GM03348 (cell line): ENCODE measurements around the gene MR1.

Experiments used
- DNase-seq: peaks from one replicate; pipeline ENCODE4 v3.0.0; 2012; ENCODE audit warnings: low spot score

The MR1 gene

GRCh38 chr1:181091309-181092040, 57.7 kb downstream of the MR1 start:
- DNase-seq = no peak

GRCh38 chr1:181092056-181092455, 58.3 kb downstream of the MR1 start:
- no peak for DNase-seq

GRCh38 chr1:181092883-181093458, 59.2 kb downstream of the MR1 start:
- no peak for DNase-seq

DNA sequence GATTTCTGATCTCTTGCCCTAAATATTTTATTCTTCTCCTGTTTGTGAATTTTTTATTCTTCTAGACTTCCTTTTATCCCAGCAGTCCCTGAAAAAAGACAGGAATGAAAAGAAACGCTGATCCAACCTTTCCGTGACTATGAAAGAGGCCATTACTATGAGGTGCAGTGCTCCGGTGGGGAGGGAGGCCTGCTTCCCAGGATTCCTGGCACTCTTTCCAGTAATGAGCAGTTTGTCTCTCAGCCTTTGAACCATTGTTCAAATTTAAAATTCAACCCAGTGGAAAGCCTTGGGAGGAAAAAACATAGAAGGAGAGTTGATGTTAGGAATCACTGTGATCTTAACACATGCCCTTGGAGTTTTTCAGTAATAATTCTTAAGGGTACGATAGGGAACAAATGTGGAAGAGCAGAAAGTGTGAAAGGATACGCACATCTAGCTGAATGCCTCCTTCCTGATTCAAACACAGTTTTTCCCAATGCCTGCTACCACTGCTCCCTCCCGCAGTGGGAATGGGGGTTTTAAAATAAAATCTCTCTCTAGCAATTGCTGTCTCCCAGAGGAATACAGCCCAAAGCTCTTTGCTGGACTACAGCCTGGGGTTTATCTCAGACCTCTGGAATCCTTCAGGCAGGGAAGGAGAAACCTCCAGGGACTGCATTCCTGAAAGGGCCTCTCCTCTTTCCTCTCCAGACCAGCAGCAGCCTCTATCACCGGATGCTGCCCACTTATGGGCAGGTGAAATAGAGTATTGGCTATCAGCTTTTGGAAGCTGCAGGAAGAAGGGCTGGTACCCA, 60.8 kb downstream of the MR1 start:
- DNase-seq = peak; percentile 87

DNA sequence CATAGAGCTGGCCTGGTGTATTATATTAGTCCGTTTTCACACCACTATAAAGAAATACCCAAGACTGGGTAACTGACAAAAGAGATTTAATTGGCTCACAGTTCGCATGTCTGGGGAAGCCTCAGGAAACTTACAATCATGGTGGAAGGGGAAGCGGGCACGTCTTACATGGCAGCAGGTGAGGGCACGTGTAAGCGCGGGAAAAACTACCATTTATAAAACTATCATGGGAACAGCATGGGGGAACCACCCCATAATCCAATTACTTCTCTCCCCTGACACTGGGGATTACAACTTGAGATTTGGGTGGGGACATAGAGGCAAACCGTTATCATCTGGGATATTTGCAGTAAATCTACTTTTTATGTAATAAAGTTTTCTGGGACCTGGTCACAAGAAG, 61.5 kb downstream of the MR1 start:
- no peak for DNase-seq

- DNase-seq = no peak
Measured at GRCh38 chr1:181095763-181096184, 62.0 kb downstream of the MR1 start.

GRCh38 chr1:181097242-181097641, 63.5 kb downstream of the MR1 start:
- DNase-seq = no peak

DNA sequence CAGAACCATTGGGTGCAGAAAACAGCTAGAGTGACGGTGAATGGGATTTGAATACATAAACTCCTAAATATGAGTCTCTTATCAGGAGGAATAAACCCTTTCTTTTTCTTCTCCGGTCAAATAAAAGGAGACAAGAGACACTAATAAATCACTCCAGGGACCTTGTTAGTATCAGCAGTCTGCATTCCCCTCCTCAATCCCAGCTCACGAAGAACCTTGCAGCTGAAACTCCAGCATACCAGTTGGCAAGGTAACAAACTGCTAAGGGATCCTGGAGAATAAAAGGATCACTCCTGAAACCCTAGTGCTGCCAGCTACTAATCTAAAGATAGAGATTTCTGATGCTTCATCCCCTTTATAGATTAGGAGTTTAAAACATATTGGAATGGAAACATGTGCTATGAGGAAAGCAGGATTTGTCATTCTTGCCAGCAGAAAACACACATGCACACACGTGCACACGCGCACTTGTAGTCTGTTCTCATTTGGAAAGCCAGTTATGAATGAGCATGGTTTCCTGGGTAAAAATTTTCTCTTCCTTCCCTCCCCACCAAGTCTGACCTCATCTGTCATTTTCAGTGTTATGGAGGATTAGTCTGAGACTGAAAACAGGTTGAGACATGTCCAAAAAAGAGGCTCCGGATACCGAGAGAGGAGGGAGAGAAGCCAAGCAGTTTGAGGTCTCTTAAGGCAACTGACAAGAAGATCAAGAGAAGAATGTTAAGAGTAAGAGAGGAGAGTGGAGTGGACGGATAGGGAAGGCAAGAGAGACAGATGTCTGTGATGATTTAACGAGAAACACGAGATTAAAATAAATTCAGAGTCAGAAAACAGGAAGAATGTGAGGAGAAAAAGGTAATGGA, 65.6 kb downstream of the MR1 start:
- no peak for DNase-seq

DNA sequence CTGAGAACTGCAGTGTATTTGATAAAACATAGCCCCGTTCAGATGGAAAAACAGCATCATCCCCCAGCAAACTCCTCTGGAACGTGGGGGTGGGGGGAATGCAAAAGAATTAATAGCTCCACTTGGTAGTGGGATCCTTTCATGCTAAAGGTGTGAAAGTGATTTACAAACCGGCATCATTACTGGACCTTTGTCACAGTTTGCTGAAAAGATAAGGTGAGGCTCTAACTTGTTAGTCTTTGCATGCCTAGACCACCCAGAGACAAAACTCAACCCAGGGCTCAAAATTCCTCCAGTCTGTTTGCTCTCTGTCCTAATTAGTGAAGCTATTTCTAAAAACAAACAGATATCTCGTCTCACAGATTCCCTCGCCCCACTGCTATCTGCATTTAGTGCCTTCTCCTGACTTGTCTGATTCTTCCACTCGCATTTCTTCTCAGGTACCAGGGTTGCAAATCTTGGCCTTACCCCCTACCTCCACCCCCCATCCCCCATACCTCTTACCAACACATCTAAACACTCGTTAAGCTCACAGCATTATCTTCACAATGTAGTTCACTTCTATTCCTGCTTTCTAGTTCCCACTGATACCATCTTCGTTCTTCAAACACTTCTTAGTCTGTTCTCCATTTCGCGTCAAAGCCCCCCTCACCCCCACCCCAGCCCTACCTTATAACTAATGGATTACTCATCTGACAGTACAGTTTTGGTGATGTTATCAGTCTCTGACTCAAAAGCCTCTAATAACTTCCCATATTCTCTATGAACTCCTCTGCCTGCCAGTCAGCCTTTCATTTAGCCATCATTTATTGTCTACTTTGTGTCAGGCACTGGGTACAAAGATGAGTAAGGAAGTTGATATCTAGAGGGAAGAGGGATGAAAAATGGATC, 66.5 kb downstream of the MR1 start:
- DNase-seq = no peak

GRCh38 chr1:181100934-181101333, 67.2 kb downstream of the MR1 start:
- no peak for DNase-seq

GRCh38 chr1:181101581-181102226, 67.9 kb downstream of the MR1 start:
- DNase-seq = peak; percentile 44

DNA sequence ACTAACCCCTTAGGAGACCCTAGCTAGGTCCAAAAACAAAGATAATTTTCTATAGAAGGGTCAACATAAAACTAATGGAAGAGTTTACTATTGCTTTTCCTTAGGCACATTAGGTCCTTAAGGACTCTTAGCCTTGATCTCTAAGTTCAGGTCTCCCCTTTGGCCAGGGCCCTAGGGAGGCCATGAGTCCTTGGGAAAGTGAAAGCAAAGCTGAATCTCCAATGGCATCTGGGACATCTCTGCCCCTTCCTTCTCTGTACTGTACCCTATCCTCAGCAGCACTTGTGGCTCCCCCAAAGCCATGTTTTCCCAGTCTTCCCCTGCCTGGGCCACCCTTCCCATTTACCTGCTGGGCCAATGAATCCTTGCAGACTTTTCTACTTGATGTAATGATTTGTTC, 69.1 kb downstream of the MR1 start:
- no peak for DNase-seq

GRCh38 chr1:181103399-181103798, 69.6 kb downstream of the MR1 start:
- no peak for DNase-seq

GRCh38 chr1:181104042-181104789, 70.4 kb downstream of the MR1 start:
- peak; percentile 40 for DNase-seq

DNA sequence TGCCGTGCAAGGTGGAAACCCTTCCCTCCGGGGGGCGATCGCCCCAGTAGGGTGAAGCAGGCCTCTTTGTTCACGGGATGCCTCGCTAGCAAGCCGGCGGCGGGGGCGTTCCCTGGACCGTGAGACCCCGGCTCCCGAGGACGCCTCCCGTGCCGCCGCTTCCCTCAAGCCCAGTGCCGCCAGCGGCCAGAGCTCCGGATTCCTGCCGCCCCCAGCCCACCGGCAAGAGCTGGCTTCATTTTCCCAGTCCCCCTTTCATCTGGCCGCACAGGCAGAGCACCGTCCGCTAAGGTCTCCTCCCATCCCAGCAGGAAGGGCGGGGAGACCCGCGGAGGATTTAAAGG, 71.0 kb downstream of the MR1 start:
- no peak for DNase-seq

- peak; percentile 96 for DNase-seq
Measured at GRCh38 chr1:181105134-181106021, 71.6 kb downstream of the MR1 start.

DNA sequence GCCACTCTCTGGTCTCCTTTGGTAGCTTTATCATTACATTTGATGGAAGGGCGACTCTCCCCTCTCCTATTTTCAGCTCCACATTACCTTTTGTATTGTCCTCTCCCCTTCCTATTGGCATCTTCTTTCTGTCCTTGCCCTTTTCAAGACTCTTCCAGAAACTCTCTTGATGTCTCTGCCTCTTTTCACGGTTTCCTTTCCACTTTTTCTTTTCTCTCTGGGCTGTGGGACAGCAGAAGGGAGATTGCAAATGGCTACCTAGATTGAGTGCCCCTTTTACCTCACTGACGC, 72.2 kb downstream of the MR1 start:
- no peak for DNase-seq

DNA sequence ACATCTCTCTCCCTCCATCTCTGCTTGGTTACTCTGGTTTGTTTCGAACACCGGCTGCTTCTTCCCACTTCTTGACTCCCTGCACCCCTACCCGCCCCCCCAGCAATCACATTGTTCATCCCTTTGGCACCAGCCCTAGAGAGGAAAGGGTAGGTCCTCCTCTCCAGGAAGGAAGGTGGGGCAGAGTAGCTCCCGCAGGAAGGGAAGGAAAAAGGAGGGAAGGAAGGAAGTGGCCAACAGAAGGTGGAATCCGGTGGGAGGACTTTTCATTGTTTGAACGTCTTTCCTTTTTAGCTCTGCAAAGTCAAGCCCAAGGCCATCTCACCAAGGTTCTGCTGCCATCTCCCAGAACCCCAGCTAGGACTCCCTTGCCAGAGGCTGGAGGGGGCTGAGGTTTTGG, 72.7 kb downstream of the MR1 start:
- DNase-seq = no peak

GRCh38 chr1:181107711-181108110, 73.9 kb downstream of the MR1 start:
- DNase-seq = no peak
